ENCODE data around the gene CTNNA3. TPM values are rescaled to one million over a fixed set of nuclear protein-coding genes. Genes with fewer than 3 reads are reported as not detected.

Gene CTNNA3
- total RNA-seq, 4 donors from 2014 or later: 1.5 to 9.8 (median 4.3) TPM

GRCh38 chr10:66283874-66284464 is 1412.0 kb downstream of the CTNNA3 start:
- TF ChIP-seq CTCF (IDR thresholded peaks at IDR 0.05) (no peak), POLR2A (IDR thresholded peaks at IDR 0.05) (no peak)
- Histone ChIP-seq H3K36me3 (no peaks in the 10 kb centered on the region), H3K4me1 (no peaks in the 10 kb centered on the region), H3K9me3 (no peaks in the 10 kb centered on the region), H3K27ac (no peak overlapping the region), H3K27me3 (no peaks in the 10 kb centered on the region), H3K4me3 (no peak overlapping the region)
- intact Hi-C loops (cut with DNase I; ENCODE audit: low total_unique reads): no loop called here
- DNase-seq: no peak

GRCh38 chr10:66283064-66283463 is 1412.9 kb downstream of the CTNNA3 start:
- Histone ChIP-seq H3K9me3 (no peaks in the 10 kb centered on the region), H3K36me3 (no peaks in the 10 kb centered on the region), H3K27me3 (no peaks in the 10 kb centered on the region), H3K27ac (no peak overlapping the region), H3K4me3 (no peak overlapping the region), H3K4me1 (no peaks in the 10 kb centered on the region)
- TF ChIP-seq POLR2A (IDR thresholded peaks at IDR 0.05): no peak
- TF ChIP-seq CTCF (IDR thresholded peaks at IDR 0.05): no peak
- no peak for DNase-seq
- intact Hi-C loops (cut with DNase I; ENCODE audit: low total_unique reads): no loop called here

GRCh38 chr10:66281327-66281726 is 1414.7 kb downstream of the CTNNA3 start:
- Histone ChIP-seq H3K9me3 (no peaks in the 10 kb centered on the region), H3K4me3 (no peak overlapping the region), H3K27me3 (no peaks in the 10 kb centered on the region), H3K36me3 (no peaks in the 10 kb centered on the region), H3K4me1 (no peaks in the 10 kb centered on the region), H3K27ac (no peak overlapping the region)
- intact Hi-C loops (cut with DNase I; ENCODE audit: low total_unique reads): no loop called here
- DNase-seq: no peak
- TF ChIP-seq CTCF (IDR thresholded peaks at IDR 0.05): no peak
- no peak for TF ChIP-seq POLR2A (IDR thresholded peaks at IDR 0.05)

- H3K4me1 ChIP-seq: no peaks in the 10 kb centered on the region
- intact Hi-C loops (cut with DNase I; ENCODE audit: low total_unique reads): no loop called here
Observed at GRCh38 chr10:66277481-66277880, 1418.5 kb downstream of the CTNNA3 start.

More at GRCh38 chr10:66277481-66277880, 1418.5 kb downstream of the CTNNA3 start:
- H3K36me3 ChIP-seq: no peaks in the 10 kb centered on the region
- H3K9me3 ChIP-seq: no peaks in the 10 kb centered on the region
- H3K4me3 ChIP-seq: no peak overlapping the region
- no peak overlapping the region for H3K27ac ChIP-seq
- TF ChIP-seq POLR2A (IDR thresholded peaks at IDR 0.05) (no peak), CTCF (IDR thresholded peaks at IDR 0.05) (no peak)
- H3K27me3 ChIP-seq: no peaks in the 10 kb centered on the region
- DNase-seq: no peak

Data from uterus (tissue), 4 donors.